Stimulated activated CD4-positive, alpha-beta T cell treated with anti-CD3 and anti-CD28 coated beads, Interleukin-12 subunit alpha, Interleukin-12 subunit beta, amount 100 ng/mL, for 4 hours (primary cell): ENCODE results near the gene CFAP52.
A peak's percentile ranks its signal among the peaks of the same experiment; 100 is the strongest.
"Not testable (repeated sequence)": the region's sequence is repeated elsewhere in the genome, so short reads cannot be mapped to it uniquely, and the experiment has no call there.

Experiments used
- DNase-seq: peaks from one replicate; pipeline ENCODE4 v3.0.0-alpha.2; 2020

Gene CFAP52

GRCh38 chr17:9575381-9576101 is 901 bp upstream of the CFAP52 start, which contains the start of gene STX8:
STX8 (minus strand) TSS chr17:9575820; CDS start chr17:9575808, 12 bp downstream.
- peak; percentile 84 for DNase-seq

- no peak for DNase-seq
Measured at GRCh38 chr17:9577373-9577709, 899 bp downstream of the CFAP52 start.

- DNase-seq: no peak
Measured at GRCh38 chr17:9587969-9588656, 11.7 kb downstream of the CFAP52 start.

- DNase-seq: no peak
Measured at GRCh38 chr17:9594065-9594464, 17.6 kb downstream of the CFAP52 start.

- DNase-seq: not testable (repeated sequence)
Measured at GRCh38 chr17:9597638-9598037, 21.2 kb downstream of the CFAP52 start.

DNA sequence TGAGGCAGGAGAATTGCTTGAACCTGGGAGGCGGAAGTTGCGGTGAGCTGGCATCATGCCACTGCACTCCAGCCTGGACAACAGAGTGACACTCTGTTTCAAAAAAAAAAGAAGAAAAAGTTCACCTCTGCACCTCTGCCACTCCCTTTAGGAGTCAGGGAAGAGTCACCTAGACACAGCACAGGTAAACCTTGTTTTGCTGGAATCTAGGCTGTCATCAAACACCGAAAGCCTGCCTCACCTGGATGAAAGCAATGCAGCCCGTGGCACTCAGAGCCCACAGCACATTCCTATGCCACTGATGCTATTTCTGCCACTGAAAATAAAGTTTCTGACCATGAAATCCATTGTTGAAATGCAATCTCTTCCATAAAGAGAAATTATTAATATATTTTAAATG is 22.2 kb downstream of the CFAP52 start:
- no peak for DNase-seq

DNA sequence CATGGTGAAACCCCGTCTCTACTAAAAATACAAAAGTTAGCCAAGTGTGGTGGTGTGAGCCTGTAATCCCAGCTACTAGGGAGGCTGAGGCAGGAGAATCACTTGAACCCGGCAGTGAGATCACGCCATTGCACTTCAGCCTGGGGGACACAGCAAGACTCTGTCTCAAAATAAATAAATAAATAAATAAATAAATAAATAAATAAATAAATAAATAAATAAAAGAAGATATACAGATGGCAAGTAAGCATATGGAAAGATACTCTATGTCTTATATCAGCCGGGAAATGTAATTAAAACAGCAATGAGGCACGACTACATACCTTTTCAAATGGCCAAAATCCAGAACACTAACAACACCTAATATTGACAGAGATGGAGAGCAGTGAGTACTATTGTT is 28.1 kb downstream of the CFAP52 start:
- DNase-seq: not testable (repeated sequence)

DNA sequence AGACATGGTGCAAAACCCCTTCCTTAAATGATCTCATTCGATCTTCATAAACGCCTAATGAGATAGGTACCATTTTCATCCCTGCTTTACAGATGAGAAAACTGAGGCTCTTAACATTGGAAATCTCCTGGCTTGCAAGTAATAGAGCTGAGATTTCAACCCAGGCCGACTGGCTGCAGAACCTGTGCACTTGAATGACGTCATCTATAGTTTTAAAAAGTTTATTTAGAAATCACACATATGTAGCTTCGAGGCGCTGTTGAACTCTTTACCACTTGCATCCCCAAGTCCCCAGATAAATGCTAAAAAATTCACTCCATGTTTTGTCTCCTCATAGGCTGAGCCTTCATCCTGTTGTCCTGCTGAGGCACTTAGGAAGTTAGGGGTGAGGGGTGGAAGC is 30.0 kb downstream of the CFAP52 start:
- no peak for DNase-seq

DNA sequence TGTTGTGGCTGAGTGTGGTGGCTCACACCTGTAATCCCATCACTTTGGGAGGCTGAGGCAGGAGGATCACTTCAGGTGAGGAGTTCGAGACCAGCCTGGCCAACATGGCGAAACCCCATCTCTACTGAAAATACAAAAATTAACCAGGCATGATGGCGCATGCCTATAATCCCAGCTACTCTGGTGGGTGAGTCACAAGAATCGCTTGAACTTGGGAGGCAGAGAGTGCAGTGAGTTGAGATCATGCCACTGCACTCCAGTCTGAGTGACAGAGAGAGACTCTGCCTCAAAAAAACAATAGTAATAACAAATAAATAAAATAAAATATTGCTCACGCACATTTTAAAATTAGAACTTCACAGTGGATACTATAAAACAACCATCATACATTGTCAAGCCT is 30.6 kb downstream of the CFAP52 start:
- not testable (repeated sequence) for DNase-seq

GRCh38 chr17:9611557-9611956 is 35.1 kb downstream of the CFAP52 start:
- DNase-seq: no peak

- DNase-seq: no peak
Measured at GRCh38 chr17:9612006-9612405, 35.6 kb downstream of the CFAP52 start.

- DNase-seq: no peak
Measured at GRCh38 chr17:9615486-9615885, 39.0 kb downstream of the CFAP52 start.

DNA sequence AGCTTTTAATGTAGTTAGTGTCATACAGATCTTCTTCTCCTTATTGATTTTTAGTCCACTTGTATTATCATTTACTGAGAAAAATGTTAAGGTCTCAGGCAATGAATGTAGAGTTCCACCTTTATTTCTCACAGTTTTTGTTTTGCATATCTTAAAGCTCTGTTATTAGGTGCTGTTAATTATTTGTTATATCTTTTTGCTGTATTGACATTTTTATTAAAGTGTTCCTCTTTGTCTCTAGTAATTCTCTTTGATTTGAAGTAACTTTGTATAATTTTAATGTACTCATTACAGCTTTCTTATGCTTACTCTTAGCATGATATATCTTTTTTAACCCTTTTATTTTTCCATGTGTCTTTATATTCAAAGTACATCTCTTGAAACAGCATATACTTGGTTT is 46.5 kb downstream of the CFAP52 start:
- no peak for DNase-seq

DNA sequence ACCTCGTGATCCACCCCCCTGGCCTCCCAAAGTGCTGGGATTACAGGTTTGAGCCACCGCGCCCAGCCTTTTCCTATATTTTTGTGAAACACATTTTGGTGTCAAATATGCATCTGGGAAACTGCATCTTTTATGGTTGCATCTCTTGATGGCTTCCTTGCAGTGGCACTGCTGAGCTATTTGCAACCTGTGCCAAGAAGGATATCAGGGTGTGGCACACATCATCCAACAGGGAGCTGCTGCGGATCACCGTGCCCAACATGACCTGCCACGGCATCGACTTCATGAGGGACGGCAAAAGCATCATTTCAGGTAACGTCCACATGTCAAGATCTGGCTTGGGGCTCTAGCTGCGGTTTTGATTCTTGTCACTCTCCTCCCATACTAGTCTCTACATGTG is 52.1 kb downstream of the CFAP52 start:
- DNase-seq: no peak

DNA sequence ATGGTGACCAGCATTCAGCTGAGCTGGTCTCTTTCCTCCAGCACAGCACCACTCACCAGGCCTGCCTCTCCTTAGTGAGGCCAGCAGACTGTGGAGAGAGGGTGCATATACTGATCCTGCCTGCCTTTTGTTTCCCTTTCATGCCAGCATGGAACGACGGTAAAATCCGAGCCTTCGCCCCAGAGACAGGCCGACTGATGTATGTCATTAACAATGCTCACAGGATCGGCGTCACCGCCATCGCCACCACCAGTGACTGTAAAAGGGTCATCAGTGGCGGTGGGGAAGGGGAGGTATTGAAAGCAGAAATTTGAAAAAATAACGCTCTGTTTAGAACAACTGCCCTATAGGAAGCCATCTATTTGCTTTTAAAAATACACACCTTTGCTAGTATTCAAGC is 56.3 kb downstream of the CFAP52 start:
- no peak for DNase-seq

- no peak for DNase-seq
Measured at GRCh38 chr17:9635340-9635739, 58.9 kb downstream of the CFAP52 start.

DNA sequence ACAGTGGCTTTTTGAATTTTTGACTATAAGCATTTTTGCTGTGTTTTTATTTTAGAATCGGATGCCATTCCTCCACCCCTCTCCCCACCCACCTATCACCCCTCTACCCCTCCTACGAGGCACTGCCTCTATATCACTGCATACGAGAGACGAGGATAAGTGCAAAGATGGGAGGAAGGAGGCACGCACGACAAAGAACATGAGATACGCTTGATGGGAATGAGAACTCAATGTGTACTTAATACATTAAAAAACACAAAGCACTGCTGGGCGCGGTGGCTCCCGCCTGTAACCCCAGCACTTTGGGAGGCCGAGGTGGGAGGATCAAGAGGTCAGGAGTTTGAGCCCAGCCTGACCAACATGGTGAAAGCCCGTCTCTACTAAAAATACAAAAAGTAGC is 60.1 kb downstream of the CFAP52 start:
- no peak for DNase-seq

DNA sequence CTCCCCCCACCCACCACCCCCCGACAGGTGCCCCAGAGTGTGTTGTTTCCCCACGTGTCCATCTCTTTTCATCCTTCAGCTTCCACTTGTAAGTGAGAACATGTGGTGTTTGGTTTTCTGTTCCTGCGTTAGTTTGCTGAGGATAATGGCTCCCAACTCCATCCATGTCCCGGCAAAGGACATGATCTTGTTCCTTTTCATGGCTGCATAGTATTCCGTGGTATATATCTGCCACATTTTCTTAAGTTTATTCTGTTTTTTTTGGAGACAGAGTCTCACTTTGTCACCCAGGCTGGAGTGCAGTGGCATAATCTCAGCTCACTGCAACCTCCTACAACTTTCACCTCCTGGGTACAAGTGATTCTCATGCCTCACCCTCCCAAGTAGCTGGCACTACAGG is 63.9 kb downstream of the CFAP52 start:
- DNase-seq: not testable (repeated sequence)

GRCh38 chr17:9643611-9644010 is 67.2 kb downstream of the CFAP52 start:
- DNase-seq: no peak

DNA sequence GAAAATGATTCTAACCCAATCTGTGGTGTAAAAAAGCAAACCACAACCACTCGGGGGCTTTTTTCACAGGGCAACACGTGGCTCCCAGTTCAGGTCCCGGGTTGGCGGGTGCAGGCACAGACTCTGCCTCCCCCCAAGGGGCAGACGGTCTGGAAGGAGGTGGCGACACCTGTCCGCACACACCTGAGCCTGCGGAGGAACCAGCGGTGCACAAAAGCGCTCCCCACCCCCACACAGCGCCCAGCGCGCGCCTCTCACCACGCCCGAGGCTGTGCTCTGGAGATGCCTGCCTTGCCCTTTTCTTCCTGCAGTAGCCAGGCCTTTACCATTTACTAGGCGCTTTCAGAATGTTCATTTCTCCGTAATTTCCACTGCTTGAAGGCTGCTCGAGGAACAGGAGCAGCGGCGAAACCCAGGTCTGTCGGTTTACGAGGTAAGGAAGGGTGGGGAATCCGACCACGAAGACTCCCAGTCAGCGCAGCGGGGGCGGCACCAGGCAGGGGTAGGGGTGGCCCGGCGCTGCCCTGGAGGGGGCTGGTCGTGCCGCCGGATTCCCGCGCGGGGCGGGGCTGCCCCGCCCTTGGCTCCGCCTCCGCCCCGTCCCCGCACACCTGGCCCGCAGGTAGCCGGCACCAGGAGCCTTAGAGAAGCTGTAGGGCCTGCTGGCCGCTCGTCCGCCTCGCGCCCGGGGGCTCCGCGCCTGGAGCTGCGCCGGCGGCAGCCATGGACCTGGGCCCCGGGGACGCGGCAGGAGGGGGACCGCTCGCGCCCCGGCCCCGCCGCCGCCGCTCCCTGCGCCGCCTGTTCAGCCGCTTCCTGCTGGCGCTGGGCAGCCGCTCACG is 68.7 kb downstream of the CFAP52 start, which contains the start of gene USP43:
Gene USP43, plus strand, starts transcription at position 608 of the 842 bp plus-strand sequence. Its CDS starts 116 bp downstream, at position 724.
- peak; percentile 13 for DNase-seq

GRCh38 chr17:9645851-9646545 is 69.6 kb downstream of the CFAP52 start:
- peak; percentile 15 for DNase-seq

DNA sequence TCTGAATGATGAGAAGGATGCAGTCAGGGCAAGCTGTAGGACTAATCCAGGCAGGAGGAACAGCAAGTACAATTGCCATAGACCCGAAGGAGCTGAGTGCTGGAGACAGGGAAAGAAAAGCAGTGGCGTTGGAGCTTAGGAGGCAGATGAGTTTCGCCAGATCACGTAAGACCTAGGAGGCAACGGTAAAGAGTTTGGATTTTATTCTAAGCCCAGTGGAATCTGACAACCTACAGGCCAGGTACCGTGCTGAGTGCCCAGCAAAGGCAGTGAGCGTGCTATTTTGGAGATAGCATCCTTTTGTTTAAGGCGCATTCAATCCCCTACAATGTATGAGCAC is 70.1 kb downstream of the CFAP52 start:
- no peak for DNase-seq

GRCh38 chr17:9647014-9647413 is 70.6 kb downstream of the CFAP52 start:
- no peak for DNase-seq
